Hepatocyte (in vitro differentiated cells): ENCODE data around the gene SUPT16H. TPM values are rescaled to one million over a fixed set of nuclear protein-coding genes. Genes with fewer than 3 reads are reported as not detected.

Source experiments
- DNase-seq: peaks from one replicate; pipeline ENCODE4 v3.0.0-alpha.2; 2016; ENCODE audit warnings: low spot score
- H2AFZ ChIP-seq: fragments of 200-600 bp; sonication (generic); 2 replicates; pipeline ENCODE4 v1.6.0; 2016; ENCODE audit warnings: antibody characterized with exemption, mild to moderate bottlenecking
- H3K27ac ChIP-seq: fragments of 200-600 bp; sonication (generic); 2 replicates; pipeline ENCODE4 v1.5.1; 2016; ENCODE audit warnings: mild to moderate bottlenecking
- H3K27me3 ChIP-seq: fragments of 200-600 bp; sonication (generic); 2 replicates; pipeline ENCODE4 v1.6.1; 2016
- H3K36me3 ChIP-seq: fragments of 200-600 bp; sonication (generic); replicated peaks from 2 replicates; pipeline ENCODE4 v1.5.1; 2016; ENCODE audit warnings: low read depth; ENCODE audit not compliant: insufficient read depth
- H3K4me1 ChIP-seq: fragments of 200-600 bp; sonication (generic); 2 replicates; pipeline ENCODE4 v1.5.1; 2016; ENCODE audit warnings: mild to moderate bottlenecking, moderate library complexity; ENCODE audit not compliant: insufficient read depth
- H3K4me2 ChIP-seq: fragments of 200-600 bp; sonication (generic); 2 replicates; pipeline ENCODE4 v1.6.0; 2016
- H3K4me3 ChIP-seq: fragments of 200-600 bp; sonication (generic); 2 replicates; pipeline ENCODE4 v1.5.1; 2016; ENCODE audit warnings: mild to moderate bottlenecking
- H3K79me2 ChIP-seq: fragments of 200-600 bp; sonication (generic); 2 replicates; pipeline ENCODE4 v1.6.0; 2017; ENCODE audit warnings: mild to moderate bottlenecking
- H3K9me2 ChIP-seq: fragments of 200-600 bp; sonication (generic); replicated peaks from 2 replicates; pipeline ENCODE4 v1.6.0; 2017; ENCODE audit warnings: mild to moderate bottlenecking; ENCODE audit not compliant: insufficient read depth
- H3K9me3 ChIP-seq: fragments of 200-600 bp; sonication (generic); 2 replicates; pipeline ENCODE4 v1.5.1; 2016; ENCODE audit warnings: low read depth, mild to moderate bottlenecking
- H4K20me1 ChIP-seq: fragments of 200-600 bp; sonication (generic); 2 replicates; pipeline ENCODE4 v1.6.0; 2016; ENCODE audit warnings: mild to moderate bottlenecking; ENCODE audit not compliant: insufficient read depth, poor library complexity, severe bottlenecking
- EZH2 ChIP-seq: fragments of 200-600 bp; sonication (generic); IDR thresholded peaks from 2 replicates; pipeline ENCODE4 v1.6.1; 2016; ENCODE audit warnings: antibody characterized with exemption, mild to moderate bottlenecking, borderline replicate concordance
- EZH2phosphoT487 ChIP-seq: fragments of 200-600 bp; sonication (generic); IDR thresholded peaks from one replicate; pipeline ENCODE4 v1.6.1; 2018; ENCODE audit warnings: antibody characterized with exemption, mild to moderate bottlenecking, low read depth, moderate library complexity; ENCODE audit not compliant: unreplicated experiment, severe bottlenecking
- WGBS: methylation state at CpG from one replicate; pipeline ENCODE4 v1.1.6; 2016; ENCODE audit warnings: low lambda C conversion rate; ENCODE audit errors: missing lambda C conversion rate; 5-methylcytosine and 5-hydroxymethylcytosine counted together
- polyA plus RNA-seq: library from polyadenylated mRNA; unstranded; fragments of >200 nt; fragmentation: Nextera tagmentation; extraction: Ambion mirVana; gene quantifications from 2 replicates; pipeline ENCODE4 v1.2.1, GENCODE V29; 2016
- total RNA-seq: library from RNA; depleted of rRNA; stranded (reverse); fragments of >200 nt; gene quantifications from 2 replicates; pipeline ENCODE4 v1.2.3, GENCODE V29; 2014
- TF ChIP-seq, protein P1 (sequence below): fragments of 200-600 bp; sonication (generic); IDR thresholded peaks from 2 replicates; pipeline ENCODE4 v1.5.1; 2016; ENCODE audit warnings: antibody characterized with exemption, mild to moderate bottlenecking; ENCODE audit not compliant: poor library complexity

Gene SUPT16H
- total and polyA plus RNA-seq, 2 experiments from 2014 or later, result 44.2 to 58.1 TPM

DNA sequence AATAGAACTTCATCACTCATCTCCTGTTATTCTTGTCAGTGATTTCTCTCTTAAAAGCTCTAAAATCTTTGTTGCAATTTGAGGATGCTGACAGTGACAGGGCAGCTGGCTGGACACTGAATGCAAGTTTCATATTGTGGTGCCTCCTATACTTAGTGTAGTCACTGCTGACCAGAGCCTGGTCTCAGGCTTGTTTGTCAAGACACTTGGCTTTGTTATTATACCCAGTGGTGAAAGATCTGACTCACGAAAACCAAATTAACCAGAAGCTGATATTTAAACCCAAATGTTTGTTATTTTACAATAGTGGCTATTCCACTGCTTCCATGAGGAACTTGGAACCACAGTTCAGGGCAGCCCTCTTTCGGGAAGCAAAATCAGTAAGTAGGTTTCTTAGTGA is 61.1 kb downstream of the SUPT16H start:
- H3K9me2 ChIP-seq, result no peaks in the 10 kb centered on the region
- WGBS, result 75% methylated on average over 2 of the region's 2 CpGs
- H3K79me2 ChIP-seq, result no peaks in the 10 kb centered on the region
- H3K9me3 ChIP-seq, result no peaks in the 10 kb centered on the region
- H3K4me2 ChIP-seq, result no peak overlapping the region
- H2AFZ ChIP-seq, result no peak overlapping the region
- no peak for TF ChIP-seq EZH2phosphoT487
- no peak for TF ChIP-seq EZH2
- TF ChIP-seq, protein P1, sequence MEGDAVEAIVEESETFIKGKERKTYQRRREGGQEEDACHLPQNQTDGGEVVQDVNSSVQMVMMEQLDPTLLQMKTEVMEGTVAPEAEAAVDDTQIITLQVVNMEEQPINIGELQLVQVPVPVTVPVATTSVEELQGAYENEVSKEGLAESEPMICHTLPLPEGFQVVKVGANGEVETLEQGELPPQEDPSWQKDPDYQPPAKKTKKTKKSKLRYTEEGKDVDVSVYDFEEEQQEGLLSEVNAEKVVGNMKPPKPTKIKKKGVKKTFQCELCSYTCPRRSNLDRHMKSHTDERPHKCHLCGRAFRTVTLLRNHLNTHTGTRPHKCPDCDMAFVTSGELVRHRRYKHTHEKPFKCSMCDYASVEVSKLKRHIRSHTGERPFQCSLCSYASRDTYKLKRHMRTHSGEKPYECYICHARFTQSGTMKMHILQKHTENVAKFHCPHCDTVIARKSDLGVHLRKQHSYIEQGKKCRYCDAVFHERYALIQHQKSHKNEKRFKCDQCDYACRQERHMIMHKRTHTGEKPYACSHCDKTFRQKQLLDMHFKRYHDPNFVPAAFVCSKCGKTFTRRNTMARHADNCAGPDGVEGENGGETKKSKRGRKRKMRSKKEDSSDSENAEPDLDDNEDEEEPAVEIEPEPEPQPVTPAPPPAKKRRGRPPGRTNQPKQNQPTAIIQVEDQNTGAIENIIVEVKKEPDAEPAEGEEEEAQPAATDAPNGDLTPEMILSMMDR, result no peak
- H3K4me1 ChIP-seq, result no peaks in the 10 kb centered on the region
- H4K20me1 ChIP-seq, result no peaks in the 10 kb centered on the region
- no peak overlapping the region for H3K4me3 ChIP-seq
- no peak for DNase-seq
- no peaks in the 10 kb centered on the region for H3K36me3 ChIP-seq
- H3K27me3 ChIP-seq, result no peaks in the 10 kb centered on the region
- H3K27ac ChIP-seq, result no peak overlapping the region

DNA sequence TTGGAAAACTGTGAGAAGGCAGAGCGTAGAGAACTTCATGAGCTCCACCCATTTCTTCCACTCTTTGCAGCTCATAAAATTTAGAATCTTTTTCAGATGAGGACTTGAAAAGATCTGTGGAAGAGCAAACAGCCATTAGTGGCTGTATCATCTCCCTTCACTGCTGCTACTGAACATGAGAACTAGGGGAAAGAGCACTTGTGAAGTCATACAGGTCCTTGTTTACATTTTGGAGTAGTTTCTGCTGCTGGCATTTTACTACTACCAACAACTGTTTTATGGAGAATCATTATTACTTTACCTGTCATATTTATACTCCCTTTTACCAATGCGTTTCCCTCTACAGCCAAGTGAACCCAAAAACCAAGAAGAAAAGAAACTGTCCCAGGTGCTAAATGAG is 62.9 kb downstream of the SUPT16H start:
- 91% methylated on average over 2 of the region's 2 CpGs for WGBS
- no peaks in the 10 kb centered on the region for H3K27me3 ChIP-seq
- DNase-seq, result no peak
- H2AFZ ChIP-seq, result no peak overlapping the region
- H3K4me1 ChIP-seq, result no peaks in the 10 kb centered on the region
- no peak overlapping the region for H3K4me2 ChIP-seq
- H3K4me3 ChIP-seq, result no peak overlapping the region
- H3K79me2 ChIP-seq, result no peaks in the 10 kb centered on the region
- no peak for TF ChIP-seq EZH2
- TF ChIP-seq, protein P1, result no peak
- TF ChIP-seq EZH2phosphoT487, result no peak
- no peaks in the 10 kb centered on the region for H3K9me2 ChIP-seq
- no peak overlapping the region for H3K27ac ChIP-seq
- no peaks in the 10 kb centered on the region for H3K36me3 ChIP-seq
- no peaks in the 10 kb centered on the region for H3K9me3 ChIP-seq
- no peaks in the 10 kb centered on the region for H4K20me1 ChIP-seq

DNA sequence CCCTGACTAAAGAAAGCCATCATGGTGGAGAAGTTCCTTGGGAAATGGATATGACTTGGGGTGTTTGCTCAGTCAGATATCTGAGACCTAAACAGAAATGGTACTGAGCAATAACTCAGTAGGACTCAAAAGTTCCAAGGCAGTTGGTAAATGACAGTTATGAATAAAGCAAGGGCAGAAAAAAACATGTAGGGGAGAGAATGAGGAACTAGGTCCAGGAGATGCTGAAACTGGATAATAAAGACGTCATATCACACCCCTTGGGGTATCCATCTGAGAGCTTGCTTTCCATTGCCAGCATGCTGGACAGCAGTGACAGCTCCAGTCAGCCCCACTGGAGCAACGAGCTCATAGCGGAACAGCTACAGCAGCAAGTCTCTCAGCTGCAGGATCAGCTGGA is 66.4 kb downstream of the SUPT16H start:
- H4K20me1 ChIP-seq, result no peaks in the 10 kb centered on the region
- no peaks in the 10 kb centered on the region for H3K9me2 ChIP-seq
- no peaks in the 10 kb centered on the region for H3K79me2 ChIP-seq
- WGBS, result 75% methylated on average over 3 of the region's 3 CpGs
- no peak overlapping the region for H3K4me2 ChIP-seq
- H3K36me3 ChIP-seq, result no peaks in the 10 kb centered on the region
- no peak overlapping the region for H3K4me3 ChIP-seq
- no peak overlapping the region for H3K27ac ChIP-seq
- no peaks in the 10 kb centered on the region for H3K9me3 ChIP-seq
- H3K4me1 ChIP-seq, result no peaks in the 10 kb centered on the region
- H3K27me3 ChIP-seq, result no peaks in the 10 kb centered on the region
- no peak overlapping the region for H2AFZ ChIP-seq
- TF ChIP-seq, protein P1, result no peak
- TF ChIP-seq EZH2phosphoT487 (no peak), EZH2 (no peak)
- DNase-seq, result no peak

DNA sequence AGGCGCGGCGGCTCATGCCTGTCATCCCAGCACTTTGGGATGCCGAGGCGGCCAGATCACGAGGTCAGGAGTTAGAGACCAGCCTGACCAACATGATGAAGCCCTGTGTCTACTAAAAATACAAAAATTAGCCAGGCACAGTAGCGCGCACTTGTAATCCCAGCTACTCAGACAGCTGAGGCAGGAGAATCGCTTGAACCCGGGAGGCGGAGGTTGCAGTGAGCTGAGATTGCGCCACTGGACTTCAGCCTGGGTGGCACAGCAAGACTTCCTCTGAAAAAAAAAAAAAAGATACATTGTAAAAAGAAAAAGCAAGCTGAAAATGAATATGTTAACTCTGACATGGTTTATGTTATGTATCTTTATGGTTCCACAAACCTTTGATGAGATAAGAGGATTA is 70.3 kb downstream of the SUPT16H start:
- no peaks in the 10 kb centered on the region for H3K36me3 ChIP-seq
- no peaks in the 10 kb centered on the region for H3K27me3 ChIP-seq
- no peak for TF ChIP-seq EZH2phosphoT487
- TF ChIP-seq, protein P1, result no peak
- no peak for TF ChIP-seq EZH2
- H4K20me1 ChIP-seq, result no peaks in the 10 kb centered on the region
- H3K4me1 ChIP-seq, result no peaks in the 10 kb centered on the region
- no peak overlapping the region for H3K27ac ChIP-seq
- no peak overlapping the region for H3K4me2 ChIP-seq
- no peaks in the 10 kb centered on the region for H3K79me2 ChIP-seq
- no peaks in the 10 kb centered on the region for H3K9me2 ChIP-seq
- H2AFZ ChIP-seq, result no peak overlapping the region
- WGBS, result 90% methylated on average over 12 of the region's 12 CpGs
- DNase-seq, result no peak
- H3K4me3 ChIP-seq, result no peak overlapping the region
- no peaks in the 10 kb centered on the region for H3K9me3 ChIP-seq
